HCT116 (cell line): Measurements from ENCODE around the gene PTPN12. TPM values are rescaled to one million over a fixed set of nuclear protein-coding genes. Genes with fewer than 3 reads are reported as not detected.

ENCODE experiments used
- ATAC-seq: fragments of 200-7000 bp; cut with Tn5 transposase; 2 replicates; pipeline ENCODE4 v1.9.1; 2020; ENCODE audit warnings: mild to moderate bottlenecking, moderate library complexity
- BruUV-seq: library from RNA; stranded (reverse); fragments of 400-500 nt; replicated peaks from 2 replicates; lab custom pipeline; 2021; lab: Mats Ljungman, UMichigan
- CTCF ChIA-PET: fragments of 300-600 bp; sonication (Branson Sonifier 250); formaldehyde crosslinking; loops from one replicate; lab custom pipeline; 2021; ENCODE audit warnings: antibody characterized with exemption; lab: Charles Lee
- POLR2A ChIA-PET: fragments of 300-600, 350-600 bp; sonication (Branson Sonifier 250); formaldehyde crosslinking; loops from one replicate; lab custom pipeline; 2021; ENCODE audit warnings: antibody characterized with exemption; lab: Charles Lee
- RAD21 ChIA-PET, 2 experiments: fragments of 300-600 bp; sonication (Branson Sonifier 250); formaldehyde crosslinking; loops; one replicate each; lab custom pipeline; 2023; ENCODE audit warnings: low total read pairs in 2 of 2; ENCODE audit not compliant: uncharacterized antibody in 2 of 2, unreplicated experiment in 2 of 2, low non-redundant PET in 1 of 2; lab: Charles Lee
- DNase-seq: peaks from one replicate; pipeline ENCODE4 v3.0.0-alpha.2; 2010; ENCODE audit warnings: low read depth, low spot score
- H2AFZ ChIP-seq: fragments of 200-600 bp; shearing (Covaris generic), sonication (generic); 2 replicates; pipeline ENCODE4 v1.6.1; 2017; ENCODE audit warnings: low read depth, mixed run types, mixed read lengths, antibody characterized with exemption, low read length; ENCODE audit not compliant: poor library complexity, severe bottlenecking
- H3K27ac ChIP-seq: 2 replicates; pipeline ENCODE4 v1.5.1; 2012; ENCODE audit warnings: low read depth, low read length
- H3K27me3 ChIP-seq: fragments of 200-600 bp; sonication (generic); 2 replicates; pipeline ENCODE4 v1.6.1; 2016; ENCODE audit warnings: mixed run types, low read length, mixed read lengths; ENCODE audit not compliant: insufficient read depth
- H3K36me3 ChIP-seq, 2 experiments: fragments of 200-500 bp in 1 of 2; fragments of 200-600 bp in 1 of 2; sonication (Bioruptor generic) in 1 of 2; sonication (generic) in 1 of 2; 2 replicates each; pipeline versions ENCODE4 v1.5.1 to v1.6.1; 2014 to 2016; ENCODE audit warnings: low read length in 2 of 2, inconsistent platforms in 1 of 2, mixed read lengths in 1 of 2, mixed run types in 1 of 2; ENCODE audit not compliant: insufficient read depth in 2 of 2, control insufficient read depth in 1 of 2
- H3K4me1 ChIP-seq, 2 experiments: fragments of 200-600 bp in 1 of 2; sonication (generic) in 1 of 2; 2 replicates each; pipeline versions ENCODE4 v1.5.1 to v1.6.1; 2012 to 2017; ENCODE audit warnings: low read length in 2 of 2, inconsistent platforms in 1 of 2, mild to moderate bottlenecking in 1 of 2, mixed read lengths in 1 of 2, mixed run types in 1 of 2, moderate library complexity in 1 of 2; ENCODE audit not compliant: insufficient read depth in 2 of 2, control insufficient read depth in 1 of 2
- H3K4me2 ChIP-seq: fragments of 200-600 bp; sonication (generic); 2 replicates; pipeline ENCODE4 v1.6.1; 2017; ENCODE audit warnings: mixed run types, low read length, mixed read lengths
- H3K4me3 ChIP-seq, 2 experiments: fragments of 200-600 bp in 1 of 2; sonication (generic) in 1 of 2; replicated peaks in 1 of 2; 2 replicates each; pipeline ENCODE4 v1.5.1; 2011 to 2016; ENCODE audit warnings: low read length in 2 of 2, control low read depth in 1 of 2, low read depth in 1 of 2, mild to moderate bottlenecking in 1 of 2, mixed read lengths in 1 of 2, mixed run types in 1 of 2
- H3K79me2 ChIP-seq: fragments of 200-600 bp; sonication (generic); 2 replicates; pipeline ENCODE4 v1.6.1; 2017; ENCODE audit warnings: mild to moderate bottlenecking, mixed run types, low read length, moderate library complexity, mixed read lengths; ENCODE audit not compliant: insufficient read depth
- H3K9ac ChIP-seq: fragments of 200-600 bp; sonication (generic); 2 replicates; pipeline ENCODE4 v1.6.1; 2016; ENCODE audit warnings: low read length, mixed read lengths
- H3K9me2 ChIP-seq: fragments of 200-600 bp; sonication (generic), shearing (Covaris generic); 2 replicates; pipeline ENCODE4 v1.6.1; 2017; ENCODE audit warnings: mixed run types, mild to moderate bottlenecking, moderate library complexity; ENCODE audit not compliant: insufficient read depth
- H3K9me3 ChIP-seq, 2 experiments: fragments of 200-500 bp in 1 of 2; fragments of 200-600 bp in 1 of 2; sonication (Bioruptor generic) in 1 of 2; sonication (generic) in 1 of 2; 2 replicates each; pipeline ENCODE4 v1.6.1; 2014 to 2017; ENCODE audit warnings: low read length in 2 of 2, mixed read lengths in 2 of 2, inconsistent platforms in 1 of 2, low read depth in 1 of 2, mild to moderate bottlenecking in 1 of 2, mixed run types in 1 of 2, moderate library complexity in 1 of 2; ENCODE audit not compliant: control insufficient read depth in 1 of 2, insufficient read depth in 1 of 2
- H4K20me1 ChIP-seq: fragments of 200-600 bp; sonication (generic), shearing (Covaris generic); 2 replicates; pipeline ENCODE4 v1.6.1; 2017; ENCODE audit warnings: mixed run types, mild to moderate bottlenecking, moderate library complexity; ENCODE audit not compliant: insufficient read depth
- ATF3 ChIP-seq: IDR thresholded peaks from 2 replicates; pipeline ENCODE4 v1.6.1; 2012
- CTCF ChIP-seq, 3 experiments: fragments of 200-600 bp in 1 of 3; sonication (generic) in 1 of 3; IDR thresholded peaks in 2 of 3; conservative IDR thresholded peaks in 1 of 3; 2 replicates each; pipeline ENCODE4 v1.5.1; 2012 to 2017; ENCODE audit warnings: low read depth in 2 of 3, low read length in 2 of 3, antibody characterized with exemption in 1 of 3, borderline replicate concordance in 1 of 3, control low read depth in 1 of 3, mild to moderate bottlenecking in 1 of 3, mixed read lengths in 1 of 3, mixed run types in 1 of 3, moderate library complexity in 1 of 3; ENCODE audit not compliant: insufficient read depth in 1 of 3
- EZH2phosphoT487 ChIP-seq: fragments of 200-600 bp; IDR thresholded peaks from 2 replicates; pipeline ENCODE4 v1.6.1; 2018; ENCODE audit warnings: antibody characterized with exemption, borderline replicate concordance
- TCF7L2 ChIP-seq: IDR thresholded peaks from 2 replicates; pipeline ENCODE4 v1.7.0; 2011; ENCODE audit warnings: borderline replicate concordance, inconsistent platforms; ENCODE audit not compliant: insufficient read depth, insufficient read length; ENCODE audit errors: extremely low read depth
- ZFX ChIP-seq: fragments of 450-650 bp; IDR thresholded peaks from 2 replicates; pipeline ENCODE4 v1.6.1; 2017
- intact Hi-C: fragments of 100-400 bp; cut with micrococcal nuclease; formaldehyde crosslinking; loops from 2 replicates; pipeline ENCODE4 v1.10.0; 2022
- total RNA-seq: library from RNA; stranded (reverse); gene quantifications from one replicate; pipeline ENCODE4 v1.2.1, GENCODE V29; 2021; ENCODE audit not compliant: unreplicated experiment
- TF ChIP-seq, protein P1 (sequence below): IDR thresholded peaks from 2 replicates; pipeline ENCODE4 v1.6.1; 2012

The PTPN12 gene
- total RNA-seq, 1 experiment from 2014 or later: 80.5 TPM

DNA sequence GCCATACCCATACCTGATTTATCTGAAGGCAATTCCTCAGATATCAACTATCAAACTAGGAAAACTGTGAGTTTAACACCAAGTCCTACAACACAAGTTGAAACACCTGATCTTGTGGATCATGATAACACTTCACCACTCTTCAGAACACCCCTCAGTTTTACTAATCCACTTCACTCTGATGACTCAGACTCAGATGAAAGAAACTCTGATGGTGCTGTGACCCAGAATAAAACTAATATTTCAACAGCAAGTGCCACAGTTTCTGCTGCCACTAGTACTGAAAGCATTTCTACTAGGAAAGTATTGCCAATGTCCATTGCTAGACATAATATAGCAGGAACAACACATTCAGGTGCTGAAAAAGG, 90.2 kb downstream of the PTPN12 start (continued):
- no peak for TF ChIP-seq EZH2phosphoT487

DNA sequence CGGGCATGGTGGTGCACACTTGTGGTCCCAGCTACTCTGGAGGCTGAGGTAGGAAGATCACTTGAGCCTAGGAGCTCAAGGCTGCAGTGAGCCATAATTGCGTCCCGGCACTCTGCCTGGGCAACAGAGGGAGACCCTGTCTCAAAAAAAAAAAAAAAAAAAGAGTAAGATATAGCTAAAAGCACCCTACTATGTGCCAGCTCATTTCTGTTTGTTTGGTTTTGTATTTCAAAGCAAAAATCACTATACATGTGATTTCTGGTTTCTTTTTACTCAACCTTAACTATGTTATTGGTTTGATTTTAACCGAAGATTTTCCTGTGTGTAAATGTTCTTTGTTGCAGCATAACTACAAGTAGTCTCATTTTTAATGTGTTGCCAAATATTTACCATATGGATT, 92.7 kb downstream of the PTPN12 start:
- H3K27ac ChIP-seq: no peak overlapping the region
- ChIA-PET RAD21 (no interaction called here), POLR2A (no interaction called here), CTCF (interaction anchor here (1.0 kb wide), 1 partner anchor 22 kb away, joined by 3 read pairs; no protein-coding TSS in a partner anchor)
- ATAC-seq (no peak), DNase-seq (no peak)
- H2AFZ ChIP-seq: no peak overlapping the region
- no peaks in the 10 kb centered on the region for H4K20me1 ChIP-seq
- no peak for TF ChIP-seq ZFX
- TF ChIP-seq, protein P1, sequence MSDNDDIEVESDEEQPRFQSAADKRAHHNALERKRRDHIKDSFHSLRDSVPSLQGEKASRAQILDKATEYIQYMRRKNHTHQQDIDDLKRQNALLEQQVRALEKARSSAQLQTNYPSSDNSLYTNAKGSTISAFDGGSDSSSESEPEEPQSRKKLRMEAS: no peak
- no peak for TF ChIP-seq ATF3
- no peak for TF ChIP-seq TCF7L2
- no peak for TF ChIP-seq CTCF (IDR thresholded peaks at IDR 0.05 in 2 of 3, conservative IDR thresholded peaks at IDR 0.05 in 1 of 3; ENCODE audit: borderline replicate concordance in 1 of 3, insufficient read depth in 1 of 3, low read depth in 2 of 3, low read length in 2 of 3)
- TF ChIP-seq EZH2phosphoT487: no peak
- no peaks in the 10 kb centered on the region for H3K9me2 ChIP-seq
- BruUV-seq: no TSS peak
- H3K27me3 ChIP-seq: no peaks in the 10 kb centered on the region
- H3K79me2 ChIP-seq: no peaks in the 10 kb centered on the region; the same call in 1 of the 2 replicates
- intact Hi-C loops: no loop called here
- H3K9ac ChIP-seq: no peak overlapping the region
- H3K36me3 ChIP-seq: peaks cover 20 to 30% of the 10 kb centered on the region in 2 experiments; a peak in 3 of 4 replicates
- H3K4me2 ChIP-seq: no peak overlapping the region
- H3K4me1 ChIP-seq: no peaks in the 10 kb centered on the region
- no peak overlapping the region for H3K4me3 ChIP-seq
- H3K9me3 ChIP-seq: no peaks in the 10 kb centered on the region
